GM12878 (cell line): ENCODE data around the gene EMILIN3. TPM values are rescaled to one million over a fixed set of nuclear protein-coding genes. Genes with fewer than 3 reads are reported as not detected.

Experiments
- BACH1 ChIP-seq: fragments of 450-650 bp; IDR thresholded peaks from 2 replicates; pipeline ENCODE4 v1.6.1; 2017; ENCODE audit warnings: mild to moderate bottlenecking, borderline replicate concordance
- POLR2AphosphoS2 ChIP-seq: IDR thresholded peaks from 2 replicates; pipeline ENCODE4 v1.6.1; 2011; ENCODE audit warnings: low read depth, mild to moderate bottlenecking, low read length, improper control_type of control experiment, moderate library complexity
- ZNF384 ChIP-seq: IDR thresholded peaks from 2 replicates; pipeline ENCODE4 v1.6.1; 2012; ENCODE audit warnings: low read depth, mild to moderate bottlenecking, low read length, improper control_type of control experiment, borderline replicate concordance
- polyA plus RNA-seq, 11 experiments: library from polyadenylated mRNA; depleted of rRNA in 4 of 11; unstranded in 6 of 11; stranded (reverse) in 5 of 11; fragments of >200 nt; fragmentation: Nextera tagmentation in 4 of 11; fragmentation: Illumina TruSeq in 1 of 11; extraction: Ambion mirVana in 4 of 11; extraction: Trizol in 1 of 11; gene quantifications; 1 replicate in 1 of 11; 2 replicates in 10 of 11; pipeline versions ENCODE4 v1.2.1 to v1.2.3, GENCODE V29; 2011 to 2016; ENCODE audit warnings: inconsistent platforms in 2 of 11, missing spikeins in 2 of 11, low read depth in 1 of 11
- total RNA-seq, 4 experiments: library from RNA; depleted of rRNA in 3 of 4; stranded (reverse); fragments of >200 nt in 3 of 4; fragmentation: Illumina TruSeq in 1 of 4; extraction: Trizol in 1 of 4; gene quantifications; 2 replicates each; pipeline versions ENCODE4 v1.2.1 to v1.2.3, GENCODE V29; 2013 to 2021
- TF ChIP-seq, protein P1 (sequence below): fragments of 450-650 bp; IDR thresholded peaks from 2 replicates; pipeline ENCODE4 v1.6.1; 2017; ENCODE audit warnings: low read depth, mild to moderate bottlenecking, moderate library complexity
- TF ChIP-seq, protein P2 (sequence below): IDR thresholded peaks from 2 replicates; pipeline ENCODE4 v1.6.1; 2012; ENCODE audit warnings: improper control_type of control experiment, low read depth, low read length; ENCODE audit not compliant: insufficient replicate concordance

EMILIN3 gene
- total and polyA plus RNA-seq, 10 of the 15 experiments (the other 5 are each of a cell fraction or from before 2014, with no cell fraction given) = not detected

DNA sequence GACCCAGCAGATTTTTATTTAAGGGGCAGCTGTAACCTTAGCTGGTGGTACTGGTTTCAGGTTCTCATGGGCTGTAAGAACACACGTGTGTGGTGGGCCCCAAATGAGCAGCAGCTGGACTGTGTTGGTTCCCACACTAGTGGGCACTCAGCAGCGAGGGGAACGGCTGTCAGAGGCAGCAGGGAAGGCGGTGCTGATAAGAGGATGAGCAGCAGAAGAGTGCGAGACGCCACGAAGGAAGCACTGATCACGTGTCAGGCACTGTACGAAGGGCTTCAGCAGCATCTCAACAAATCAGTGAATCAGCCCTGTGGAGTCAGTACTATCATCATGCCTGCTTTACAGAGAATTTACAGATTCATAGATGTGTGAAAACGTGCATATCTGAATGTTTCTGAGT lies 41.0 kb upstream of the EMILIN3 start (continued):
- TF ChIP-seq, protein P1, sequence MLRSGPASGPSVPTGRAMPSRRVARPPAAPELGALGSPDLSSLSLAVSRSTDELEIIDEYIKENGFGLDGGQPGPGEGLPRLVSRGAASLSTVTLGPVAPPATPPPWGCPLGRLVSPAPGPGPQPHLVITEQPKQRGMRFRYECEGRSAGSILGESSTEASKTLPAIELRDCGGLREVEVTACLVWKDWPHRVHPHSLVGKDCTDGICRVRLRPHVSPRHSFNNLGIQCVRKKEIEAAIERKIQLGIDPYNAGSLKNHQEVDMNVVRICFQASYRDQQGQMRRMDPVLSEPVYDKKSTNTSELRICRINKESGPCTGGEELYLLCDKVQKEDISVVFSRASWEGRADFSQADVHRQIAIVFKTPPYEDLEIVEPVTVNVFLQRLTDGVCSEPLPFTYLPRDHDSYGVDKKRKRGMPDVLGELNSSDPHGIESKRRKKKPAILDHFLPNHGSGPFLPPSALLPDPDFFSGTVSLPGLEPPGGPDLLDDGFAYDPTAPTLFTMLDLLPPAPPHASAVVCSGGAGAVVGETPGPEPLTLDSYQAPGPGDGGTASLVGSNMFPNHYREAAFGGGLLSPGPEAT = no peak
- TF ChIP-seq BACH1 (no peak), POLR2AphosphoS2 (no peak), ZNF384 (no peak)
- TF ChIP-seq, protein P2, sequence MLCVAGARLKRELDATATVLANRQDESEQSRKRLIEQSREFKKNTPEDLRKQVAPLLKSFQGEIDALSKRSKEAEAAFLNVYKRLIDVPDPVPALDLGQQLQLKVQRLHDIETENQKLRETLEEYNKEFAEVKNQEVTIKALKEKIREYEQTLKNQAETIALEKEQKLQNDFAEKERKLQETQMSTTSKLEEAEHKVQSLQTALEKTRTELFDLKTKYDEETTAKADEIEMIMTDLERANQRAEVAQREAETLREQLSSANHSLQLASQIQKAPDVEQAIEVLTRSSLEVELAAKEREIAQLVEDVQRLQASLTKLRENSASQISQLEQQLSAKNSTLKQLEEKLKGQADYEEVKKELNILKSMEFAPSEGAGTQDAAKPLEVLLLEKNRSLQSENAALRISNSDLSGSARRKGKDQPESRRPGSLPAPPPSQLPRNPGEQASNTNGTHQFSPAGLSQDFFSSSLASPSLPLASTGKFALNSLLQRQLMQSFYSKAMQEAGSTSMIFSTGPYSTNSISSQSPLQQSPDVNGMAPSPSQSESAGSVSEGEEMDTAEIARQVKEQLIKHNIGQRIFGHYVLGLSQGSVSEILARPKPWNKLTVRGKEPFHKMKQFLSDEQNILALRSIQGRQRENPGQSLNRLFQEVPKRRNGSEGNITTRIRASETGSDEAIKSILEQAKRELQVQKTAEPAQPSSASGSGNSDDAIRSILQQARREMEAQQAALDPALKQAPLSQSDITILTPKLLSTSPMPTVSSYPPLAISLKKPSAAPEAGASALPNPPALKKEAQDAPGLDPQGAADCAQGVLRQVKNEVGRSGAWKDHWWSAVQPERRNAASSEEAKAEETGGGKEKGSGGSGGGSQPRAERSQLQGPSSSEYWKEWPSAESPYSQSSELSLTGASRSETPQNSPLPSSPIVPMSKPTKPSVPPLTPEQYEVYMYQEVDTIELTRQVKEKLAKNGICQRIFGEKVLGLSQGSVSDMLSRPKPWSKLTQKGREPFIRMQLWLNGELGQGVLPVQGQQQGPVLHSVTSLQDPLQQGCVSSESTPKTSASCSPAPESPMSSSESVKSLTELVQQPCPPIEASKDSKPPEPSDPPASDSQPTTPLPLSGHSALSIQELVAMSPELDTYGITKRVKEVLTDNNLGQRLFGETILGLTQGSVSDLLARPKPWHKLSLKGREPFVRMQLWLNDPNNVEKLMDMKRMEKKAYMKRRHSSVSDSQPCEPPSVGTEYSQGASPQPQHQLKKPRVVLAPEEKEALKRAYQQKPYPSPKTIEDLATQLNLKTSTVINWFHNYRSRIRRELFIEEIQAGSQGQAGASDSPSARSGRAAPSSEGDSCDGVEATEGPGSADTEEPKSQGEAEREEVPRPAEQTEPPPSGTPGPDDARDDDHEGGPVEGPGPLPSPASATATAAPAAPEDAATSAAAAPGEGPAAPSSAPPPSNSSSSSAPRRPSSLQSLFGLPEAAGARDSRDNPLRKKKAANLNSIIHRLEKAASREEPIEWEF = no peak
